GM19240 (cell line): ENCODE measurements around the gene LOXL1.

Source experiments
- DNase-seq: peaks from one replicate; pipeline ENCODE4 v3.0.0; 2011; ENCODE audit warnings: low spot score; ENCODE audit not compliant: insufficient read length

Gene LOXL1

DNA sequence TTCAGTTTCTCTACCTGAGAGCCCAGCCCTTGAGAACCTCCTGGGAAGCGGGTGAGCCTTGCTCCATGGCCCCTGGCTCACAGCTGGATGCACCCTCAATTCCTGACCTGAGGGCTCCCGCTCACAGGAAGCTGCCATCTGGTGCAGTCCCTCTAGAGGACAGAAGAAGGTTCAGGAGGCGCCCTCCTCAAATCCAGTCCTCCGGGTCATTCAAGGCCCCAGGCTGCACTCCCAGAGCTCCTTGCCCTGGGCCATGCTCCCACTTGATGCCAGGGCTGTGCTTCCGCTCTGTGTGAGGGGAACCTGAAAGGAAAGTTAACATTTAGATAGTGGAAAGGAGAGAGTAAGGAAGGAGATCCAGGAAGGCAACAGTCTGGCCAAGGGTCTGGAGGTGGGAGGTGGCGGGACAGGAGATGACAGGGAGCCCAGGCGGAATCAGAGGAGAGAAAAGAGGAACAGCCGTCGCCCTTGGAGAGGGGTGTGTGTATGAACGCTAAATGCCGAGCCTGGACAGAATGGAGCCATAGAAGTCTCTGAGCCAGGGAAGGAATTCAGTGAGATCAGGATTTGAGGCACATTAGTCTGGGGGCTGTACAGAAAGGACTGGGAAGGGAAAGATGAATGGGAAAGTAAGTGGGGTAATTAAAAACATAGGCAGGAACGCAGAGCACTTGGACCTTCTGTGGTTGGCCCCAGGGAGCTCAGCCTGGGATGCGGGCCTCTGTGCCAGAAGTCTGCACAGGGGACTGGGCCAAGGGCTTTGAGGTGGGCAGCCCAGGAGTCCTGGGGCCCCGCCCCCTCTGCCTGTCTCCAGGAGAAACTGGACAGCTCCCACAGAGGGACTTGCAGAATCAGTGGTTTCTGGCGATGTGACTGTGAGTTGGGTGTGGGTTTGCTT, 26.8 kb upstream of the LOXL1 start:
- DNase-seq: no peak

DNA sequence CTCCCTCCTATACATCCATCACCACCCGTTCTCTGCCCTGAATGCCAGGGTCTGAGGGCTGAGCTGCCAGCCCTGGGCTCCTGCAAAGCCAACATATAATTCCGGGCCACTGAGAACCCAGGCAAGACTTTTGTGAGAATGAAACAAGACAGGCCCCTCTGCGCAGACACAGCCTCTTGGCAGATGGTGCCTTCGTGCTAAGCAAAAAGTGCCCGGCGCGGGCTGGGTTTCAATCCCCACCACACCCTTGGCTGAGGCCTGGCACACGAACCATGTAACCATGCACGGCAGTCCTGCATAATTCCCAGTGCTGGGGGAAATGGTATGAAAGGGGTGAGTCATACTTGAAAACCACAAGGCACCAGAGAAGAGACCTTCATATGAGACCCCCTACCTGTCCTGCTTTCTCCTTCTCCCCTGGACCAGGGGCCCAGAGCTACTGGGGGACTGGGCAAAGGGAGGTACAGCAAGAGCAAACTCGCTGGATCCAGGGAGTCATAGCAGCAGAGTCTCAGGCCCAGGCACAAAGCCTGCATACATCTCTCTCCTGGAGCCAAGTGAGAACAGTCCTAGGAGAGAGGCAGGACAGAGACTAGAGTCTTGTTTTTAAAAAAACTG, 26.1 kb upstream of the LOXL1 start:
- no peak for DNase-seq

DNA sequence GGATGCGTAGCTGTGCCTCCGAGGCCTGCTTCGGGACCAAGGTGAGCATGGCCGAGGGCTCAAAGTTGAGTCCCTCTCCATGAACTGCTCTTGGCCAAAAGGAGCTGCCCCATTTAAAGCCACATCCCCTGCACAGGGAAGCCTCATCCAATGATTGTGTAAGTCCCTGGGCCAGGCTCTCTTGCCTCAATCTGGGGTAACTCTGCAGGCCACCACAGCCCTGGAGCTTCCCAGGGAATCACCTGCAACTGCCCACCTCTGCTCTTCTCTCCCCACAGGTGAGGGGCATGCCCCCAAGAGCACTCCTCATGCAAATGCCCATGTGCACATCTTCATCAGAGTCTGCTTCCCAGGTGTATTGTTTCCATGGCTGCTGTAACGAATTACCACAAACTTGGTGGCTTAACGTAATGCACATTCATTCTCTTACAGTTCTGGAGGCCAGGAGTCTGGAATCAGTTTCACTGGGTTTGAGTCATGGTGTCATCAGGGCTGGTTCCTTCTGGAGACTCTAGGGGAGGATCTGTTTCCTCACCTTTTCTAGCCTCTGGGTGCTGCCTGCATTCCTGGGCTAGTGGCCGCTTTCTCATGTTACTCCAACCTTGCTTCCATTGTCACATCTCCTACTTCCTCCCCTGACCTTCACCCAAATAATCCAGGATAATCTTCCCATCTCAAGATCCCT, 25.0 kb upstream of the LOXL1 start:
- no peak for DNase-seq

DNA sequence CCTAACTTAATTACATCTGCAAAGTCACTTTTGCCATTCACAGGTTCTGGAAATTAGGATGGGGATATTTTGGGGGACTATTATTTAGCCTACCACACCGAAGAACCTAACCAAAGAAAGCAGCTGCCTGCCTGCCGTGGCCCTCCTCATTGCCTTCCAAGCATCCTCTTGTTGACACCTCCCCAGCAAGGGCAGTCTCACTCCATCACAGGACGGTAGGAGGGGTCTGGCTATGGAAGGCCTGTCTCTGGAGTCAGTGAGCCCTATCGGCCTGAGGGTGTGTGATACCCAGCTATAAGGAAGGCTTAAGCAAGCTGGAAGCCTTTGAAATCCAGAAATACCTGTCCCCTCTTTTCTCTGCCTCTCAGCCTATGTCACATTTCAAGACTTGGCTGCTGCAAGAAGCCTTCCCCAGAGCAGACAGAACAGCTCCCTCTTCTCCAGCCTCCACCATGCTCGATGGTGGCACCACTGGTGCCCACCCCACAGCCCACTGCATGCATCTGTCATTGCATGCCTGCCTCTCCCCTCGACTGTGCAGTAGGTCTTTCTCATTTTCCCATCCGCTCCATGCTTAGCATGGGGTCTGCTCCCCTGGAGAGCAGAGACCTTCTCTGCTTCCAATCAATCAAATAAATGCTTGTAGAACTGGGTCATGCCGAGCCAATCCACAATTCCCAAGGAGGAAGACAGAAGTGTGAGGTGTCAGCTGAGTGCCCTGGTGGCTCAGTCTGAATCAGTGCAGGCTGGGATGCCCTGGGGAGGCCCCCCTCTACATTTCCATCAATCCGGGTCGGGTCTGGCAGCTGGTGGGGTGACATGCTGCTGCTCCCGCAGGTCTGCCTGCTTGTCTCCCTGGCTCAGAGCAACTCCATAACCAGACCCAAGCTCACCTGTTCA, 23.9 kb upstream of the LOXL1 start:
- DNase-seq: no peak

DNA sequence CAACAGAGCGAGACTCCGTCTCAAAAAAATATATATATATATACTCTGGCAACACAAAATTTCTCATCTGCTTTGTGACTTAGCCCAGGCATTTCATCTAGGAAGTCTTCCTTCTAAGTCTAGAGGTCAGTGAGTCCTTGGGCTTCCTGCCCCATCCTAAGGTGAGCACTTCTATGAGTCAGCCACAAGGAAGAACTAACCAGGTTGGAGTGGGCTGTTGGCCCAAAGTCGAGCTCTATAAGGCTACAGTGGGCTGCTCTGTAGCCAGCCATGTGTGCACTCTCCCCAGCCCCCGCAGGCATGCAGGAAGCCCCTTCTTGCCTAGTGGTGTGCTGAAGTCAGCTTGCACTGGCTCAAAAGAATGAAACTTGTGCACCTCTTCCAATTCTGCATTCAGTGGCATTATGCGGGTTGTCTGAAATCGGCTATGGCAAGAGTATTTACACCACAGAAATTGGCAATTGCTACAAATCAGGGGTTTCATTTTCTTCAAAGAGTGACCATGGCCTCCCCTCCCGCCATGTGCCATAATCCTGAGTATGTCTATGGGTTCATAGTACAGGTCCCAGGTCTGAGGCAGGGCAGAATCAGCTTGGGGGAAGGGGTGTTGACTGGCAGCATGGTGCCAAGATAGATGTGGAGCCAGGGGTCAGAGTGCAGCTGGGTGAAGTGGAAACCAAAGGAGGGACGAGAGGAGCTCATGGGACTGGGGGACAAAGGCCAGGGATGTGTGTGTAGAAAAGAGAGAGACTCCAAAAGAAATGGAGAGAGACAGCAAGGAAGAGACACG, 22.0 kb upstream of the LOXL1 start:
- no peak for DNase-seq

DNA sequence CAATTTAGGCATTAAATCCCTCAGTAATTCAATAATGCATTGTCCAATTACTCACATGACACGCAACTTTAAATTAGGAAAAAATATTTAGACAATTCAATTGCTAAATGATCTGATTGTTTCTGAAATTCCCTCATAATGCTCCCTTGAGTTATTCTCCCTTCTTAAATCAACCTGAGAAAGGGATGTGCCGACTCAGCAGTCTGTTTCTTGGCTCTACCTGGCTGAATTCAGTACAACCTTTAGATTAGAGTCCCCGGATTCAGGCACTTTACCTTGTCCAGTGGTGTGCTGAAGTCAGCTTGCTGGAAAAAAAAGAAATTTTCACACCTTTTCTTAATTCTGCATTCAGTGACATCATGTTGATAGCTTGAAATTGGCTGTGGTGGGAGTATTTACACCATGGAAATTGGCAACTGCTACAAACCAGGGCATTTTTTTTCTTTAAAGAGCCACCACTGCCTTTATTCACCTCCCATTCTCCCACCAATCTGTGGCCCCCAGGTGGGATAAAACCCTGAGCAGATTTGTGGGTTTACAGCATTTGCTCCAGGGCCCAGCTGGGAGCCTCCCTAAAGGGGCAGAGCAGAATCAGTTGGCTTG, 20.9 kb upstream of the LOXL1 start:
- no peak for DNase-seq

DNA sequence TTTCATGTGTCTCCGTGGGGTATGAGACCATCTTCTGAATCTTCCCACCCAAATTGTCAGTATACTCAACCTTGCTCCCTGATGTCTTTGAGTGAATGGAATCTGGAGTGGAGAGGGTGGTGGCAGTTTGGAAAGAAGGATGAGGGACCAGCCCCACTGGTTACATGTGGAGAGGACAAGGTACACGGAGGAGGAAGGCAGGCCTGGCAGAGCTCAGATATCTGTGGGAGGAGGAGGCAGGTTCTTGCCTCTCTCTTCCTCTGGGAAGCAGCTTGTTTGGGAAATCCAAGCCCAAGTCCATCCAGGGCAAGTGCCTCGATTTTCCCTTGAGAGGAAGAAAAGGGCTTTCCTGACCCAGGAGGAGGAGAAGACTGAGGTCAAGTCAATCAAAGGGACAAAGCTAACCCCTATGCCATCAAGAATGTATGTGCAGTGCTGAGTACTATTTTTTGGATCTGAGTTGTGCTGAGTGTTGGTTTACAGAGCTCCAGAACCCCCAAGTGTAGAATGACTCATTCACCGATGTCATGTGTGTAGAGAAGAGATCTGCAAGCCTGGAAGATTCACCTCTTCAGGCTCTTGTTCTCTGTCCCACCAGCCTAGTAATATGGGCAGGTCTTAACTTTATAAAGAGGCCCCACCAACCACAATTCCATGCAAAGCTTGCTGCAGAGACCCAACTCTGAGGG, 19.8 kb upstream of the LOXL1 start:
- no peak for DNase-seq

DNA sequence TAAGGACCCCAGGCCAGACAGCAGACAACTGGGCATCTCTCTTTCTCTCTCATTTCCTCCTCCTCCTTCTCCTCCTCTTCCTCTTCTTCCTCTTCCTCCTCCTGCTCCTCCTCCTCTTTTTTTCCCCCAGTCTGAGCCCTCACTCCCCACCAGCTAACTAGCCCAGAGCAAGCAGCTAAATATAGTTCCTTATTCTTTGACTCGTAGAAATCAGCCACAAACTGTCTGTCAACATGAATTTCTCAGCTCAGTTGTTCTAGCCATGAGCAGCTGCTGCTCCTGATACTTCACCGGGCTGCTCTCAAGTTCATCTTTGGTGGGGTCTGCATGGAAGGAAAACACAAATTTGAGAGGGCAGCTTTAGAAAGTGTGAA, 19.2 kb upstream of the LOXL1 start:
- no peak for DNase-seq

DNA sequence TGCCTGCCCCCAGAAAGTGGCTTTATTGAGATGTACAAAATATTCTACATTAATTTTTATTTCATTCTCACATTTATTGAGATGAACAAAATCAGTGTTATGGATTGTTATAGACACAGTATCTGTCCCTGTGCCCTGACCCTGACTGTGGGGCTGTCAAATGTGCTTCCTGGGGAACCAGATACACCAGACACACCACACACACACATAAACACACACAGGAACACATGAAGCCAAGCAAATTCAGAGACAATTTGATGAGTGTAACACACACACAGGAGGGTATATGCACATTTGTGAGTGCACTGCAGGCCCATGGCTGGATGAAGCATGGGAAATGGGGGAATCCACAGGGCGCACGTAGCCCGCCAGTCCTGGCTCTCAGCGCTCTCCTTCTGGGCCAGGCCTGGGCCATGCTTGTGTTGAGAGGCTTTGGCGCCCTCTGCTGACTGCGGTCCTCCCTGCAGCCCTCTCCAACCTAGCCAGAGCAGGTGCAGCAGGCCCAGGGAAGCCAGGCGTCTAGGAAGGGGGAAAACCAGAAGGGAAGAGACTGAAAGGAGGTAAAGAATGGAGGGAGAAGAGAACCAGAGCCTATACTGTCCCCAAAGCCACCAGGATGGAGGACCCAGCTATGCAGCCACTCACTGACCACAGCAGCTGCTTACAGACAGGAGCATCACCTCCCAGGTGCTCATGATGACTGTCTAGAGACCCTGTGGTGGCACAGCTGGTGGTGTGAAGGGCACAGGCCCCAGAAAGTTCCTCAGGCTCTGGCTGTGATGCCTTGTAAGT, 18.0 kb upstream of the LOXL1 start:
- DNase-seq: peak; percentile 66

DNA sequence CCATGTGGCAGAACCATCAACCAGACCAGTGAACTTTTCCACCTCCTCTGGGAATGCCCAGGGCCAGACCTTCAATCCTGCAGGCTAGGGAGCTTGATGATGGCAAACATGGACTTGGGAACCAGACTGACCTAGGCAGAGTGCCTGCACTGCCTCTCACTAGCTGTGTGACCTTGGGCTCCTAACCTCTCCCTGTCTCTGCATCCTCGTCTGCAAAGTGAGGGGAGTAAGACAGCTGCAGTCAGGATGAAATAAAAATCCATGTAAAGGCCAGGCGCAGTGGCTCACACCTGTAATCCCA, 17.5 kb upstream of the LOXL1 start:
- DNase-seq: no peak

DNA sequence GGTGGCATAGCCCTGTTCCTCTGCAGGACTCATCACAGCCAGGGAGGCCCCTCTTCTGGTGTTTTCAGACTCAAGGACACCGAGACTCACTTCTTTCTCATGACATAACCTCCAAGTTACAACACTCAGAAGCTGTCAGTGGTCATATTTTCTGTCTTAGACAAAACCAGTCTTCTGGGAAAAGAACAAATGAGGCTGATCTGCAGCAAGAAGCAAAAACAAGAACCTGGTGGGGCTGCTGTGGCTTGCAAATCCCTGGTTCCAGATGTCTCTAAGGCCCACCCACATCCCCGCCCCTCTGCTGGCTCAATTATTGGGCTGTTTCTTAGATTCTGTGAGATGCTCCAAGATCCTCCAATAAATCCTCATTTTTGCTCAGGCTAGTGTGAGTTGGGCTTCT, 16.6 kb upstream of the LOXL1 start:
- no peak for DNase-seq

DNA sequence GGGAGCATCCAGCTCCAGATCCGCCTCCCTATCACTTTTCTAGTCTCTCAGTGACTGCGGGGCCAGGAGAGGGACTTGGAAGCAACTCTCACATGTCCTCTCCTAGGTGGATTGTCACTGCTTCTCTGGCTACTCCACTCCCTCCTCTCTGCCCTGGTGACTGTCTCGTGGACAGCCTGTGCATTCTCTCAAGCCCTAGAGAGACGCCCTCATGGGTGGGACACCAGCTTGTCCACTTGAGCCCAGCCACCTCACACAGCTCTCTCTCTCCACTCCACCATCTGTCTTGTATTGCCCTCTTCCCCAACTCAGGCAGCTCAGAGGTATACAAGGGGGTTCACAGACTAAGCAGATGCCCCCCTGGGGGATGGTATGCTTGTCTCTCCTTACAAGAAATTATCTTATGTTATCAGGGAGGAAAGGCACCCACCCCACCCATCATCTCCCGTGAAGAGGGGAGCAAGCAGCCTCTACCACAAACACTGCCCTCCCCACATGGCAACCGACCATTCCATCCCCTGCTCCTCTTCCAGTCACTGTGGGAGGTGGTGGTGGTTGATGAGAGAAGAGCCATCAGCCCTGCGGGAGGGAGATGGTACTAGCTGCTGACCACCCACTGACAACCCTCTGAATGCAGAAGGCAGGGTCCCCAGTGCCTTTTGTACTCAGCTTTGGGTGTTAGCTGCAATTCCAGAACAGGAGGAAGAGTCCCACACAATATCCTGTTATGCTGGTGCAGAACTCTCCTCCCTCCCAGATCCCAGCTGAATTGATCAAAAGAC, 15.5 kb upstream of the LOXL1 start:
- no peak for DNase-seq

DNA sequence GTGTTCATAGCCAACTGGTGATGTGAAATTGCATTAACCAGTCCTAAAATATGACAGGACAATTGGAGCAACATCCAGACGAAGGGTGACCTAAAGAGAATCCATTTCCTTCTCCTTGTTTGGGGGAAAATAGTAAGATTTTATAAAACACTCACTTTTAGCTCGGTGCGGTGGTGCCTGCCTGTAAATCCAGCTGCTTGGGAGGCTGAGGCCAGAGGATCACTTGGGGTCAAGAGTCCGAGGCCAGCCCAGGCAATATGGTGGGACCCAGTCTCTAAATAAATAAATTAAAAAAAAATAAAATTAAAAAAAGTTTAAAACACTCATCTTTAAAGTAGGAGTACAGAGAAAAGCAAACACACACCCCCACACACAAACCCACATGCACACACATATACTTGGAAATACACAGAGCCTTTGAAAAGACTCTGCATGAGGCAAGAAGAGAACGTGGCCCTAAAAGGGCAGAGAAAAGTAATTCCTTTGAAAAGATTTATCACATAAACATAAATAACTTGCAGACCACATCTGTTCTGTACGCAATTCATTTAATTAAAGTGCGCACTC, 14.1 kb upstream of the LOXL1 start:
- DNase-seq: no peak

DNA sequence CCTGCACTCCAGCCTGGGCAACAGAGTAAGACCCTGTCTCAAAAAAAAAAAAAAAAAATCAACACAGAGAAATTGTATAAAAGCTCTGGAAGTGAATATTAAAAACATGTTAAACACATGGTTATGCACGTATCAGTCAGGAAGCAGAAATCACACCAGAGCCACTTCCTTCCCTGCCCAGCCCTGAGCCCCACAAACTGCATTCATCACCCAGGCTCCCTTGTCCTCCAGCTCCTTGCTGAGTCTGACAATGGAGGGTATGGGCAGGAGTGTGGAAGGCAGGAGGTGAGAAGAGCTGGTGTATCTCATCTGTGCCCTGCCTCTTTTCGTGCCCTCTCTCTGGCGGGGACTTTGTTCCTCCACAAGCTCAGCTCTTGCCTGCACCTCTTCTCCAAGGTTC, 12.1 kb upstream of the LOXL1 start:
- DNase-seq: no peak

DNA sequence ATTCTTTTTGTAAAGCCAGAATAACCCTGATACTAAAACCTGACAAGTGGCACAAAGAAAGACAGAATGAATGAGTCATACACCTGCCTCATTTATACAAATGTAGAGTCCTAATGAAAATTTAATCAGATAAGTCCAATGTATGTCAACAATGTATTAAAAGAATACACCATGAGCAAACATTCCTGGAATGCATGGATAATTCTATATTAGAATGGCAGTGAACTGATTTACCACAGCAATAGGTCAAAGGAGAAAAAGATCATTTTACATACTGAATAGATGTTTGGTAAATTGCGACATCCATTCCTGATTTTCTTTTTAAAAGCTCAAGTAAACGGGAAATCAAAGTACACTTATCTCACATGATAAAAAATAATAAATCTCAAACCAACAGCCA, 11.2 kb upstream of the LOXL1 start:
- DNase-seq: no peak

DNA sequence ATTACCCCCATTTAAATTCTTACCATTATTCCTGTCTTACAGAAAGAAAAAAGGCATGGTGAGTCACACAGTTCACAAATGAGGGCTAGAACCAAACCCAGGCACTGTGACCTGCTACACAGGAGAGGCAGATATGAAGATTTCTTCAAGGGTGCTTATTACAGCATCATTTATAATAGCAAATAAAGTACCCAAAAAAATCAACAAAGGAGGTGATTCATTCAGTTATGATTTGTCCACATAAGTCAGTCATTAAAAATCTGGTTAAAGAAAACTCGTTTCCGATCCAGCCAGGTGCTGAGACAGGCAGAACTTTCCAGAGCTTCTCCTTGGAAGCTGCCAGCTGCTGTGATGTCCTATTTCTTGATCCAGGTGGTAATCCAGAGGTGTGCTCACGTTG, 7.5 kb upstream of the LOXL1 start:
- no peak for DNase-seq

DNA sequence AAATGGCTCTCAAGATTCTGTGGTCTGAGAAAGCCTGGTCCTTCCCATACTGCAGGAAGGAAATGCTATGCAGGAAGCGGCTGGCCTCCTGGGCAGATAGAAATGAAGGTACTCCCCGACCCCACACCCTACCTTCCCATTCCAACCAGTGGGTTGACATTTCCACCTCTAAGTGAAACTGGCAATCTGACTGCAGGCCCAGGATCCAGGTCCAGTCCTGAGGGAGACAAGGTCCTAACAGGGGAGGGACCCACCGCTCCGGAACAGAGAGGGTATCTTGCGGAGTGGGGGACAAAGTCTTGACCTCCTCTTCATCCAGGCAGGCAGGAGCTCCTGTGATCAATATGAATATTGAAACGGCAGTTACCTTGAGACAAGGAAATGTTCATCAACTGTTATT, 6.6 kb upstream of the LOXL1 start:
- no peak for DNase-seq
